H9 (cell line): ENCODE measurements around the gene SYS1. TPM values are rescaled to one million over a fixed set of nuclear protein-coding genes. Genes with fewer than 3 reads are reported as not detected.

Experiments used
- DNase-seq: peaks from one replicate; pipeline ENCODE4 v3.0.0-alpha.2; 2017
- H2AFZ ChIP-seq: one replicate; pipeline ENCODE4 v1.6.1; 2013; ENCODE audit warnings: mild to moderate bottlenecking, low read length, control low read depth, moderate library complexity
- H2AK5ac ChIP-seq: 2 replicates; pipeline ENCODE4 v1.6.1; 2013; ENCODE audit warnings: low read length, control low read depth, mixed read lengths; ENCODE audit not compliant: insufficient read length
- H2BK120ac ChIP-seq: one replicate; pipeline ENCODE4 v1.6.1; 2013; ENCODE audit warnings: low read depth, mild to moderate bottlenecking, low read length, control low read depth, inconsistent platforms; ENCODE audit not compliant: poor library complexity, severe bottlenecking
- H2BK12ac ChIP-seq: 2 replicates; pipeline ENCODE4 v1.6.1; 2013; ENCODE audit warnings: low read length, control low read depth, mixed read lengths, low read depth; ENCODE audit not compliant: insufficient read length
- H2BK15ac ChIP-seq: 2 replicates; pipeline ENCODE4 v1.6.1; 2013; ENCODE audit warnings: low read depth, low read length, control low read depth
- H2BK20ac ChIP-seq: one replicate; pipeline ENCODE4 v1.6.1; 2013; ENCODE audit warnings: low read depth, mild to moderate bottlenecking, low read length, control low read depth, inconsistent platforms; ENCODE audit not compliant: poor library complexity, severe bottlenecking
- H2BK5ac ChIP-seq: 2 replicates; pipeline ENCODE4 v1.6.1; 2013; ENCODE audit warnings: low read length, control low read depth, mixed read lengths; ENCODE audit not compliant: insufficient read length
- H3K14ac ChIP-seq: 2 replicates; pipeline ENCODE4 v1.6.1; 2013; ENCODE audit warnings: low read length, control low read depth; ENCODE audit not compliant: insufficient read depth
- H3K18ac ChIP-seq: 2 replicates; pipeline ENCODE4 v1.6.1; 2013; ENCODE audit warnings: low read depth, mild to moderate bottlenecking, mixed read lengths, low read length, control low read depth; ENCODE audit not compliant: insufficient read length
- H3K23ac ChIP-seq: 2 replicates; pipeline ENCODE4 v1.6.1; 2013; ENCODE audit warnings: low read length, control low read depth, mixed read lengths, low read depth; ENCODE audit not compliant: insufficient read length
- H3K23me2 ChIP-seq: 2 replicates; pipeline ENCODE4 v1.6.1; 2013; ENCODE audit warnings: low read depth, mild to moderate bottlenecking, mixed read lengths, low read length, control low read depth; ENCODE audit not compliant: insufficient read length, poor library complexity, severe bottlenecking
- H3K27ac ChIP-seq: 2 replicates; pipeline ENCODE4 v1.5.1; 2013; ENCODE audit warnings: low read length, control low read depth, mixed read lengths, low read depth; ENCODE audit not compliant: insufficient read length
- H3K27me3 ChIP-seq: 2 replicates; pipeline ENCODE4 v1.6.1; 2013; ENCODE audit warnings: low read length, control low read depth, inconsistent platforms; ENCODE audit not compliant: insufficient read depth
- H3K4ac ChIP-seq: 2 replicates; pipeline ENCODE4 v1.6.1; 2013; ENCODE audit warnings: low read depth, mild to moderate bottlenecking, control low read depth, inconsistent platforms, low read length, moderate library complexity
- H3K4me1 ChIP-seq: 2 replicates; pipeline ENCODE4 v1.6.1; 2013; ENCODE audit warnings: low read length, control low read depth, inconsistent platforms; ENCODE audit not compliant: insufficient read depth
- H3K4me2 ChIP-seq: 2 replicates; pipeline ENCODE4 v1.6.1; 2013; ENCODE audit warnings: low read length, control low read depth, mixed read lengths; ENCODE audit not compliant: insufficient read length, insufficient read depth
- H3K56ac ChIP-seq: 2 replicates; pipeline ENCODE4 v1.6.1; 2013; ENCODE audit warnings: low read depth, mild to moderate bottlenecking, mixed read lengths, low read length, control low read depth; ENCODE audit not compliant: insufficient read length
- H3K79me1 ChIP-seq: 2 replicates; pipeline ENCODE4 v1.6.1; 2013; ENCODE audit warnings: low read depth, mild to moderate bottlenecking, moderate library complexity, low read length, control low read depth, inconsistent platforms; ENCODE audit not compliant: insufficient read depth, poor library complexity, severe bottlenecking
- H3K79me2 ChIP-seq: 2 replicates; pipeline ENCODE4 v1.6.1; 2013; ENCODE audit warnings: low read length, control low read depth, inconsistent platforms; ENCODE audit not compliant: insufficient read depth
- H3K9ac ChIP-seq: 2 replicates; pipeline ENCODE4 v1.6.1; 2013; ENCODE audit warnings: low read length, control low read depth, mixed read lengths; ENCODE audit not compliant: insufficient read length; ENCODE audit errors: extremely low read depth
- H3K9me3 ChIP-seq: one replicate; pipeline ENCODE4 v1.6.1; 2013; ENCODE audit warnings: low read depth, low read length, inconsistent platforms; ENCODE audit not compliant: control insufficient read depth
- H3T11ph ChIP-seq: one replicate; pipeline ENCODE4 v1.6.1; 2013; ENCODE audit warnings: mild to moderate bottlenecking, low read length, control low read depth, inconsistent platforms
- H4K20me1 ChIP-seq: one replicate; pipeline ENCODE4 v1.6.1; 2013; ENCODE audit not compliant: control insufficient read depth, insufficient read length, insufficient read depth
- H4K5ac ChIP-seq: 2 replicates; pipeline ENCODE4 v1.6.1; 2013; ENCODE audit warnings: low read depth, mild to moderate bottlenecking, mixed read lengths, low read length, control low read depth; ENCODE audit not compliant: insufficient read length
- H4K8ac ChIP-seq: replicated peaks from 2 replicates; pipeline ENCODE4 v1.6.1; 2013; ENCODE audit warnings: low read length, control low read depth, mixed read lengths, low read depth; ENCODE audit not compliant: insufficient read length
- H4K91ac ChIP-seq: 2 replicates; pipeline ENCODE4 v1.6.1; 2013; ENCODE audit warnings: low read depth, mild to moderate bottlenecking, moderate library complexity, mixed read lengths, low read length, control low read depth; ENCODE audit not compliant: insufficient read length
- H3K27ac Mint-ChIP-seq, 3 experiments: 2 replicates in 2 of 3; 3 replicates in 1 of 3; pipeline ENCODE4 v1.8.0; 2020 to 2021; ENCODE audit warnings: mixed read lengths in 3 of 3, mild to moderate bottlenecking in 1 of 3, moderate library complexity in 1 of 3
- H3K27me3 Mint-ChIP-seq: 2 replicates; pipeline ENCODE4 v1.8.0; 2021; ENCODE audit warnings: low read depth, mild to moderate bottlenecking, moderate library complexity, mixed read lengths
- H3K36me3 Mint-ChIP-seq, 3 experiments: 2 replicates in 2 of 3; 3 replicates in 1 of 3; pipeline ENCODE4 v1.8.0; 2020 to 2021; ENCODE audit warnings: low read depth in 3 of 3, mixed read lengths in 3 of 3; ENCODE audit not compliant: insufficient read depth in 1 of 3
- H3K4me1 Mint-ChIP-seq, 2 experiments: 2 replicates each; pipeline ENCODE4 v1.8.0; 2020; ENCODE audit warnings: mixed read lengths in 2 of 2
- H3K4me3 Mint-ChIP-seq, 2 experiments: 2 replicates in 1 of 2; 3 replicates in 1 of 2; pipeline ENCODE4 v1.8.0; 2020 to 2021; ENCODE audit warnings: mild to moderate bottlenecking in 2 of 2, mixed read lengths in 2 of 2, moderate library complexity in 1 of 2
- H3K9me3 Mint-ChIP-seq, 2 experiments: 2 replicates in 1 of 2; 3 replicates in 1 of 2; pipeline ENCODE4 v1.8.0; 2020; ENCODE audit warnings: mild to moderate bottlenecking in 2 of 2, mixed read lengths in 2 of 2, moderate library complexity in 1 of 2
- CTCF ChIP-seq: fragments of 200-600 bp; sonication (generic); conservative IDR thresholded peaks from 3 replicates; pipeline ENCODE4 v1.8.0; 2021; ENCODE audit warnings: antibody characterized with exemption, mild to moderate bottlenecking
- WGBS: extraction: QIAGEN DNeasy Blood & Tissue Kit; methylation state at CpG from one replicate; pipeline ENCODE4 v1.1.7; 2013; ENCODE audit warnings: missing lambda C conversion rate, low lambda C conversion rate, mixed read lengths; ENCODE audit not compliant: insufficient read length; ENCODE audit errors: extremely low coverage; 5-methylcytosine and 5-hydroxymethylcytosine counted together
- total RNA-seq: library from RNA; stranded (reverse); gene quantifications from 2 replicates; pipeline ENCODE4 v1.2.1, GENCODE V29; 2021

Gene SYS1
- total RNA-seq, 1 experiment from 2014 or later: 21.0 TPM

- H3K27ac ChIP-seq: no peak overlapping the region
- H3K56ac ChIP-seq: no peak overlapping the region
- H4K91ac ChIP-seq: no peak overlapping the region
- H3K4me2 ChIP-seq: no peak overlapping the region
- Mint-ChIP-seq H3K4me1 (peaks cover 10 to 12% of the 10 kb centered on the region in 2 experiments), H3K27me3 (peaks cover 18% of the 10 kb centered on the region), H3K9me3 (no peaks in the 10 kb centered on the region), H3K27ac (no peak overlapping the region; a peak in 1 of 7 replicates), H3K36me3 (peaks cover 6 to 30% (median 20%) of the 10 kb centered on the region in 3 experiments; a peak in 6 of 7 replicates), H3K4me3 (no peak overlapping the region)
- H3T11ph ChIP-seq: no peak overlapping the region
- H2BK15ac ChIP-seq: no peak overlapping the region
- no peaks in the 10 kb centered on the region for H3K79me2 ChIP-seq
- H3K14ac ChIP-seq: no peak overlapping the region
- H2AFZ ChIP-seq: no peak overlapping the region
- H3K18ac ChIP-seq: no peak overlapping the region
- H2BK120ac ChIP-seq: no peak overlapping the region
- peaks cover 11% of the 10 kb centered on the region for H3K23me2 ChIP-seq
- no peak for TF ChIP-seq CTCF
- H3K79me1 ChIP-seq: no peaks in the 10 kb centered on the region
- H2BK20ac ChIP-seq: no peak overlapping the region
- no peak overlapping the region for H2BK12ac ChIP-seq
- H2AK5ac ChIP-seq: no peak overlapping the region
- H4K8ac ChIP-seq: no peak overlapping the region
- H3K9me3 ChIP-seq: no peaks in the 10 kb centered on the region
- H3K9ac ChIP-seq: no peak overlapping the region
- H3K27me3 ChIP-seq: peaks cover 2% of the 10 kb centered on the region; the same call in 1 of the 2 replicates
- H3K23ac ChIP-seq: no peak overlapping the region
- H3K4me1 ChIP-seq: no peaks in the 10 kb centered on the region
- H2BK5ac ChIP-seq: no peak overlapping the region
- no CpG with 5 or more reads among the region's 3 CpGs for WGBS
- no peak overlapping the region for H4K5ac ChIP-seq
- DNase-seq: peak; percentile 10
- no peak overlapping the region for H3K4ac ChIP-seq
- no peaks in the 10 kb centered on the region for H4K20me1 ChIP-seq
Observed at GRCh38 chr20:45370571-45371160, 7.7 kb downstream of the SYS1 start.
